HCT116 (cell line): ENCODE data around the gene ARHGEF40. TPM values are rescaled to one million over a fixed set of nuclear protein-coding genes. Genes with fewer than 3 reads are reported as not detected.

Source experiments
- ATAC-seq: fragments of 200-7000 bp; cut with Tn5 transposase; 2 replicates; pipeline ENCODE4 v1.9.1; 2020; ENCODE audit warnings: mild to moderate bottlenecking, moderate library complexity
- BruUV-seq: library from RNA; stranded (reverse); fragments of 400-500 nt; replicated peaks from 2 replicates; lab custom pipeline; 2021; lab: Mats Ljungman, UMichigan
- CTCF ChIA-PET: fragments of 300-600 bp; sonication (Branson Sonifier 250); formaldehyde crosslinking; loops from one replicate; lab custom pipeline; 2021; ENCODE audit warnings: antibody characterized with exemption; lab: Charles Lee
- POLR2A ChIA-PET: fragments of 300-600, 350-600 bp; sonication (Branson Sonifier 250); formaldehyde crosslinking; loops from one replicate; lab custom pipeline; 2021; ENCODE audit warnings: antibody characterized with exemption; lab: Charles Lee
- RAD21 ChIA-PET, 2 experiments: fragments of 300-600 bp; sonication (Branson Sonifier 250); formaldehyde crosslinking; loops; one replicate each; lab custom pipeline; 2023; ENCODE audit warnings: low total read pairs in 2 of 2; ENCODE audit not compliant: uncharacterized antibody in 2 of 2, unreplicated experiment in 2 of 2, low non-redundant PET in 1 of 2; lab: Charles Lee
- DNase-seq: peaks from one replicate; pipeline ENCODE4 v3.0.0-alpha.2; 2010; ENCODE audit warnings: low read depth, low spot score
- H2AFZ ChIP-seq: fragments of 200-600 bp; shearing (Covaris generic), sonication (generic); 2 replicates; pipeline ENCODE4 v1.6.1; 2017; ENCODE audit warnings: low read depth, mixed run types, mixed read lengths, antibody characterized with exemption, low read length; ENCODE audit not compliant: poor library complexity, severe bottlenecking
- H3K27ac ChIP-seq: 2 replicates; pipeline ENCODE4 v1.5.1; 2012; ENCODE audit warnings: low read depth, low read length
- H3K27me3 ChIP-seq: fragments of 200-600 bp; sonication (generic); 2 replicates; pipeline ENCODE4 v1.6.1; 2016; ENCODE audit warnings: mixed run types, low read length, mixed read lengths; ENCODE audit not compliant: insufficient read depth
- H3K36me3 ChIP-seq, 2 experiments: fragments of 200-500 bp in 1 of 2; fragments of 200-600 bp in 1 of 2; sonication (Bioruptor generic) in 1 of 2; sonication (generic) in 1 of 2; 2 replicates each; pipeline versions ENCODE4 v1.5.1 to v1.6.1; 2014 to 2016; ENCODE audit warnings: low read length in 2 of 2, inconsistent platforms in 1 of 2, mixed read lengths in 1 of 2, mixed run types in 1 of 2; ENCODE audit not compliant: insufficient read depth in 2 of 2, control insufficient read depth in 1 of 2
- H3K4me1 ChIP-seq, 2 experiments: fragments of 200-600 bp in 1 of 2; sonication (generic) in 1 of 2; 2 replicates each; pipeline versions ENCODE4 v1.5.1 to v1.6.1; 2012 to 2017; ENCODE audit warnings: low read length in 2 of 2, inconsistent platforms in 1 of 2, mild to moderate bottlenecking in 1 of 2, mixed read lengths in 1 of 2, mixed run types in 1 of 2, moderate library complexity in 1 of 2; ENCODE audit not compliant: insufficient read depth in 2 of 2, control insufficient read depth in 1 of 2
- H3K4me2 ChIP-seq: fragments of 200-600 bp; sonication (generic); 2 replicates; pipeline ENCODE4 v1.6.1; 2017; ENCODE audit warnings: mixed run types, low read length, mixed read lengths
- H3K4me3 ChIP-seq, 2 experiments: fragments of 200-600 bp in 1 of 2; sonication (generic) in 1 of 2; replicated peaks in 1 of 2; 2 replicates each; pipeline ENCODE4 v1.5.1; 2011 to 2016; ENCODE audit warnings: low read length in 2 of 2, control low read depth in 1 of 2, low read depth in 1 of 2, mild to moderate bottlenecking in 1 of 2, mixed read lengths in 1 of 2, mixed run types in 1 of 2
- H3K79me2 ChIP-seq: fragments of 200-600 bp; sonication (generic); 2 replicates; pipeline ENCODE4 v1.6.1; 2017; ENCODE audit warnings: mild to moderate bottlenecking, mixed run types, low read length, moderate library complexity, mixed read lengths; ENCODE audit not compliant: insufficient read depth
- H3K9ac ChIP-seq: fragments of 200-600 bp; sonication (generic); 2 replicates; pipeline ENCODE4 v1.6.1; 2016; ENCODE audit warnings: low read length, mixed read lengths
- H3K9me2 ChIP-seq: fragments of 200-600 bp; sonication (generic), shearing (Covaris generic); 2 replicates; pipeline ENCODE4 v1.6.1; 2017; ENCODE audit warnings: mixed run types, mild to moderate bottlenecking, moderate library complexity; ENCODE audit not compliant: insufficient read depth
- H3K9me3 ChIP-seq, 2 experiments: fragments of 200-500 bp in 1 of 2; fragments of 200-600 bp in 1 of 2; sonication (Bioruptor generic) in 1 of 2; sonication (generic) in 1 of 2; 2 replicates each; pipeline ENCODE4 v1.6.1; 2014 to 2017; ENCODE audit warnings: low read length in 2 of 2, mixed read lengths in 2 of 2, inconsistent platforms in 1 of 2, low read depth in 1 of 2, mild to moderate bottlenecking in 1 of 2, mixed run types in 1 of 2, moderate library complexity in 1 of 2; ENCODE audit not compliant: control insufficient read depth in 1 of 2, insufficient read depth in 1 of 2
- H4K20me1 ChIP-seq: fragments of 200-600 bp; sonication (generic), shearing (Covaris generic); 2 replicates; pipeline ENCODE4 v1.6.1; 2017; ENCODE audit warnings: mixed run types, mild to moderate bottlenecking, moderate library complexity; ENCODE audit not compliant: insufficient read depth
- EGR1 ChIP-seq: IDR thresholded peaks from 2 replicates; pipeline ENCODE4 v1.6.1; 2012; ENCODE audit warnings: low read depth
- ELF1 ChIP-seq: IDR thresholded peaks from 2 replicates; pipeline ENCODE4 v1.6.1; 2012; ENCODE audit warnings: low read depth, borderline replicate concordance
- EZH2phosphoT487 ChIP-seq: fragments of 200-600 bp; IDR thresholded peaks from 2 replicates; pipeline ENCODE4 v1.6.1; 2018; ENCODE audit warnings: antibody characterized with exemption, borderline replicate concordance
- FOSL1 ChIP-seq: IDR thresholded peaks from 2 replicates; pipeline ENCODE4 v1.6.1; 2012; ENCODE audit warnings: low read depth
- POLR2AphosphoS5 ChIP-seq: IDR thresholded peaks from 2 replicates; pipeline ENCODE4 v1.6.1; 2011; ENCODE audit warnings: mild to moderate bottlenecking, low read depth, low read length, moderate library complexity
- RAD21 ChIP-seq: IDR thresholded peaks from 2 replicates; pipeline ENCODE4 v1.6.1; 2012; ENCODE audit warnings: low read depth, mild to moderate bottlenecking
- SIN3A ChIP-seq: IDR thresholded peaks from 2 replicates; pipeline ENCODE4 v1.6.1; 2012; ENCODE audit warnings: low read depth
- SP1 ChIP-seq: IDR thresholded peaks from 2 replicates; pipeline ENCODE4 v1.6.1; 2012; ENCODE audit warnings: low read depth
- TCF7L2 ChIP-seq: IDR thresholded peaks from 2 replicates; pipeline ENCODE4 v1.7.0; 2011; ENCODE audit warnings: borderline replicate concordance, inconsistent platforms; ENCODE audit not compliant: insufficient read depth, insufficient read length; ENCODE audit errors: extremely low read depth
- YY1 ChIP-seq: IDR thresholded peaks from 2 replicates; pipeline ENCODE4 v1.6.1; 2011; ENCODE audit warnings: low read length, low read depth, moderate library complexity, mild to moderate bottlenecking; ENCODE audit not compliant: insufficient replicate concordance; ENCODE audit errors: extremely low read depth
- ZFX ChIP-seq: fragments of 450-650 bp; IDR thresholded peaks from 2 replicates; pipeline ENCODE4 v1.6.1; 2017
- intact Hi-C: fragments of 100-400 bp; cut with micrococcal nuclease; formaldehyde crosslinking; loops from 2 replicates; pipeline ENCODE4 v1.10.0; 2022
- total RNA-seq: library from RNA; stranded (reverse); gene quantifications from one replicate; pipeline ENCODE4 v1.2.1, GENCODE V29; 2021; ENCODE audit not compliant: unreplicated experiment
- TF ChIP-seq, protein P1 (sequence below): IDR thresholded peaks from 2 replicates; pipeline ENCODE4 v1.6.1; 2012; ENCODE audit warnings: low read depth

The ARHGEF40 gene
- total RNA-seq, 1 experiment from 2014 or later: 6.3 TPM

DNA sequence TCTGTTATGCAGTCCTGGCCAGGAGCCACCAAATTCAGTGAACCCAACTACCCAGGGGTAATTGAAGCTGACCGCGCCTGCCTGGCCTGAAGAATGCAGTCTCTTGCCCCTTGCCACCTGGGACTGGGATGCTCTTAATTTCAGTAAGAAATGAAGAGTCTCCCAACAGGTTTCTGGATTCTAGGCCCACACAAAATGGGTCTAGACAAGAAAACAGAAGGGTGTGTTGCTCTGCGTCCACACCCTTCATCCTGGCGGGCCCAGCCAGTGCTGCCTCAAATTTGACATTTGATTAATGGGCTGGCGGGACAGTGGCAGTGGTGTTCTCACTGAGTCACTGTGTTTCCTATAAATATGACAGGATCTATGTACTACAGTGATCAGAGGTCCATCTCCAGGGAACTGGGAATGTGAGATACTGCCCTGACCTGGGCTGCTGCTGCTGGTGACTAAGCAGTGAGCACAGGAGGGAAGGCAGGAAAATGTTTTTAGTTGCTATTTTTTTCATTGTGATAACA lies 37.2 kb downstream of the ARHGEF40 start:
- intact Hi-C loops: loop anchor here (1.0 to 10.0 kb wide), 2 partner anchors 93 to 253 kb away; no protein-coding TSS in a partner anchor
- RAD21 ChIA-PET: interaction anchor here in 1 of 2 experiments (0.8 kb wide), 1 partner anchor 30 kb away, joined by 3 read pairs; no protein-coding TSS in a partner anchor
- Histone ChIP-seq H3K4me2 (peak overlapping the region; percentile 66), H3K4me1 (peaks cover 41 to 56% of the 10 kb centered on the region in 2 experiments), H3K36me3 (no peaks in the 10 kb centered on the region), H3K9ac (peak overlapping the region; percentile 22; the same call in 1 of the 2 replicates), H2AFZ (peak overlapping the region; percentile 97), H3K9me3 (no peaks in the 10 kb centered on the region), H3K27ac (peak overlapping the region; percentile 67), H3K4me3 (peak overlapping the region in 1 of 2 experiments; percentile 13; a peak in 1 of 4 replicates), H4K20me1 (no peaks in the 10 kb centered on the region), H3K79me2 (no peaks in the 10 kb centered on the region), H3K27me3 (no peaks in the 10 kb centered on the region), H3K9me2 (no peaks in the 10 kb centered on the region)
- CTCF ChIA-PET: interaction anchor here (0.8 to 2.4 kb wide), 7 partner anchors 12 to 132 kb away, joined by 3 to 16 read pairs (median 5); no protein-coding TSS in a partner anchor
- BruUV-seq: no TSS peak
- peak; percentile 13 for TF ChIP-seq ZFX
- TF ChIP-seq POLR2AphosphoS5: no peak
- TF ChIP-seq ELF1: no peak
- peak; percentile 51 for DNase-seq
- ATAC-seq: peak; percentile 19
- POLR2A ChIA-PET: interaction anchor here (2.0 kb wide), 1 partner anchor 93 kb away, joined by 4 read pairs; no protein-coding TSS in a partner anchor

DNA sequence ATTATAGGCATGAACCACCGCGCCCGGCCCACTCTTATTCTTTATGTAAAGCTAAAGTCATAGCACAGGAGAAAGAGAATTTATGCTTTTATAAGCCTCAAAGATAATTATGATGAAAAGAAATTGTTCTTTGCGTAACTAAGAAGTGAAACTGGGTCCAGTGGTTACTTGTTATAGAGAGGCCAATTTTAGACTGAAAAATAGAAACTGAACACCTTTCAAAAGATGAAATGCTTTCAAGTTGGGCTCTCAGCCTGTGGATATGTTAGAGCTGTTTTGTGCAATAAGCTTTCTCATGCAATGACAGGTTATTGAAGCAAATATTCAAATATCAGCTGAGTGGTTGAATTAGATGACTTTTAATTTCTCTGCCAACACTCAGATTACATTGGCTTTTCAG lies 38.7 kb downstream of the ARHGEF40 start:
- POLR2A ChIA-PET: interaction anchor here (2.0 kb wide), 1 partner anchor 94 kb away, joined by 4 read pairs; no protein-coding TSS in a partner anchor
- intact Hi-C loops: loop anchor here (10.0 kb wide), 1 partner anchor 254 kb away; no protein-coding TSS in a partner anchor

More for the DNA sequence above, 38.7 kb downstream of the ARHGEF40 start:
- TF ChIP-seq FOSL1 (no peak), SIN3A (no peak), TCF7L2 (no peak), EGR1 (no peak), RAD21 (no peak), EZH2phosphoT487 (no peak), POLR2AphosphoS5 (no peak), YY1 (no peak), SP1 (no peak)
- TF ChIP-seq, protein P1, sequence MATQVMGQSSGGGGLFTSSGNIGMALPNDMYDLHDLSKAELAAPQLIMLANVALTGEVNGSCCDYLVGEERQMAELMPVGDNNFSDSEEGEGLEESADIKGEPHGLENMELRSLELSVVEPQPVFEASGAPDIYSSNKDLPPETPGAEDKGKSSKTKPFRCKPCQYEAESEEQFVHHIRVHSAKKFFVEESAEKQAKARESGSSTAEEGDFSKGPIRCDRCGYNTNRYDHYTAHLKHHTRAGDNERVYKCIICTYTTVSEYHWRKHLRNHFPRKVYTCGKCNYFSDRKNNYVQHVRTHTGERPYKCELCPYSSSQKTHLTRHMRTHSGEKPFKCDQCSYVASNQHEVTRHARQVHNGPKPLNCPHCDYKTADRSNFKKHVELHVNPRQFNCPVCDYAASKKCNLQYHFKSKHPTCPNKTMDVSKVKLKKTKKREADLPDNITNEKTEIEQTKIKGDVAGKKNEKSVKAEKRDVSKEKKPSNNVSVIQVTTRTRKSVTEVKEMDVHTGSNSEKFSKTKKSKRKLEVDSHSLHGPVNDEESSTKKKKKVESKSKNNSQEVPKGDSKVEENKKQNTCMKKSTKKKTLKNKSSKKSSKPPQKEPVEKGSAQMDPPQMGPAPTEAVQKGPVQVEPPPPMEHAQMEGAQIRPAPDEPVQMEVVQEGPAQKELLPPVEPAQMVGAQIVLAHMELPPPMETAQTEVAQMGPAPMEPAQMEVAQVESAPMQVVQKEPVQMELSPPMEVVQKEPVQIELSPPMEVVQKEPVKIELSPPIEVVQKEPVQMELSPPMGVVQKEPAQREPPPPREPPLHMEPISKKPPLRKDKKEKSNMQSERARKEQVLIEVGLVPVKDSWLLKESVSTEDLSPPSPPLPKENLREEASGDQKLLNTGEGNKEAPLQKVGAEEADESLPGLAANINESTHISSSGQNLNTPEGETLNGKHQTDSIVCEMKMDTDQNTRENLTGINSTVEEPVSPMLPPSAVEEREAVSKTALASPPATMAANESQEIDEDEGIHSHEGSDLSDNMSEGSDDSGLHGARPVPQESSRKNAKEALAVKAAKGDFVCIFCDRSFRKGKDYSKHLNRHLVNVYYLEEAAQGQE: no peak
- TF ChIP-seq, all 23 proteins: peak for 0
- no peak overlapping the region for H3K9ac ChIP-seq
- no peak for DNase-seq
- no peaks in the 10 kb centered on the region for H3K27me3 ChIP-seq
- H3K4me3 ChIP-seq: no peak overlapping the region
- H2AFZ ChIP-seq: no peak overlapping the region
- ChIA-PET CTCF (interaction anchor here (1.0 to 2.4 kb wide), 3 partner anchors 40 to 94 kb away, joined by 3 to 16 read pairs (median 11); no protein-coding TSS in a partner anchor), RAD21 (no interaction called here)
- no peak for ATAC-seq
- peaks cover 34 to 45% of the 10 kb centered on the region in 2 experiments for H3K4me1 ChIP-seq
- no TSS peak for BruUV-seq
- no peaks in the 10 kb centered on the region for H3K36me3 ChIP-seq
- H4K20me1 ChIP-seq: no peaks in the 10 kb centered on the region
- H3K79me2 ChIP-seq: no peaks in the 10 kb centered on the region
- no peak overlapping the region for H3K4me2 ChIP-seq
- H3K9me3 ChIP-seq: no peaks in the 10 kb centered on the region
- H3K9me2 ChIP-seq: no peaks in the 10 kb centered on the region
- H3K27ac ChIP-seq: no peak overlapping the region
